Right lobe of liver (tissue), 6 donors: Measurements from ENCODE around the gene WDFY4. TPM values are rescaled to one million over a fixed set of nuclear protein-coding genes. Genes with fewer than 3 reads are reported as not detected.

Experiments
- ATAC-seq, 4 donors: fragments of 200-7000 bp; cut with Tn5 transposase; one replicate each; pipeline ENCODE4 v1.9.1; 2020; ENCODE audit warnings: mild to moderate bottlenecking in 4 of 4, moderate library complexity in 4 of 4
- DNase-seq, 3 donors: peaks; one replicate each; pipeline ENCODE4 v3.0.0-alpha.2; 2020
- H3K27ac ChIP-seq, 3 donors: fragments of 200-600 bp; one replicate each; pipeline ENCODE4 v1.8.0; 2022
- H3K27me3 ChIP-seq, 2 donors: fragments of 200-600 bp; one replicate each; pipeline ENCODE4 v1.8.0; 2022
- H3K36me3 ChIP-seq, 4 donors: fragments of 200-600 bp; sonication (generic) in 1 of 4; one replicate each; pipeline versions ENCODE4 v1.5.1 to v1.8.0; 2017 to 2022; ENCODE audit warnings: control low read depth in 1 of 4
- H3K4me1 ChIP-seq, 4 donors: fragments of 200-600 bp; sonication (generic) in 1 of 4; one replicate each; pipeline versions ENCODE4 v1.5.1 to v1.8.0; 2017 to 2022; ENCODE audit warnings: control low read depth in 1 of 4
- H3K4me3 ChIP-seq, 3 donors: fragments of 200-600 bp; one replicate each; pipeline ENCODE4 v1.8.0; 2022
- H3K9me3 ChIP-seq, 4 donors: fragments of 200-600 bp; sonication (generic) in 1 of 4; one replicate each; pipeline versions ENCODE4 v1.5.1 to v1.8.0; 2017 to 2022; ENCODE audit warnings: control low read depth in 1 of 4
- CTCF ChIP-seq, 4 donors: fragments of 200-600 bp in 3 of 4; fragments of 450-650 bp in 1 of 4; IDR thresholded peaks; one replicate each; pipeline versions ENCODE4 v1.5.1 to v1.8.0; 2016 to 2022; ENCODE audit warnings: antibody characterized with exemption in 4 of 4, mild to moderate bottlenecking in 2 of 4
- POLR2A ChIP-seq: fragments of 450-650 bp; IDR thresholded peaks from one replicate; pipeline ENCODE4 v1.6.1; 2017; ENCODE audit warnings: antibody characterized with exemption, mild to moderate bottlenecking
- WGBS: methylation state at CpG from one replicate; pipeline ENCODE4 v1.1.6; 2018; ENCODE audit warnings: low coverage, low lambda C conversion rate; ENCODE audit not compliant: insufficient coverage; ENCODE audit errors: missing lambda C conversion rate; 5-methylcytosine and 5-hydroxymethylcytosine counted together
- intact Hi-C, 2 donors: fragments of 100-400 bp; cut with DNase I; formaldehyde crosslinking; loops; one replicate each; pipeline versions ENCODE4 v1.11.2 to v1.14.1; 2022
- total RNA-seq, 6 experiments: library from RNA; depleted of rRNA in 2 of 6; stranded (reverse); fragments of >200 nt in 2 of 6; fragmentation: NEBNext Ultra II Directional in 3 of 6; extraction: Animal tissue kit (Norgen Biotek cat#: 25700) in 3 of 6; gene quantifications; one replicate each; pipeline versions ENCODE4 v1.1.0 to v1.2.4, GENCODE V29; 2016 to 2023
- donor health status: DM: no; HTN: yes; CAD: no.
- donor health status: DM: no; HTN: no; CAD: no.
- donor health status: DM: no; HTN: no; CAD: no.
- donor health status: DM: no; HTN: yes; CAD: no.
- donor health status: DM: no; HTN: yes; CAD: no.

WDFY4 gene
- total RNA-seq, 6 experiments from 2014 or later = 1.4 to 4.1 (median 1.9) TPM

GRCh38 chr10:48944171-48944570, 259.5 kb downstream of the WDFY4 start:
- WGBS = 67% methylated on average over 2 of the region's 3 CpGs
- intact Hi-C loops = no loop called here

GRCh38 chr10:48945441-48946130, 260.9 kb downstream of the WDFY4 start:
- Histone ChIP-seq H3K27ac (no peak overlapping the region), H3K4me3 (no peak overlapping the region), H3K27me3 (no peaks in the 10 kb centered on the region), H3K9me3 (no peaks in the 10 kb centered on the region), H3K36me3 (peaks cover 0 to 2% (median 0%) of the 10 kb centered on the region in 4 donors), H3K4me1 (no peaks in the 10 kb centered on the region)
- no peak for TF ChIP-seq POLR2A
- no peak for TF ChIP-seq CTCF (IDR thresholded peaks at IDR 0.05)
- no peak for DNase-seq
- ATAC-seq = no peak
- intact Hi-C loops = no loop called here
- 81% methylated on average over 6 of the region's 6 CpGs for WGBS

More at GRCh38 chr10:48944171-48944570, 259.5 kb downstream of the WDFY4 start:
- Histone ChIP-seq H3K27ac (no peak overlapping the region), H3K27me3 (no peaks in the 10 kb centered on the region), H3K4me1 (no peaks in the 10 kb centered on the region), H3K9me3 (no peaks in the 10 kb centered on the region), H3K4me3 (no peak overlapping the region), H3K36me3 (no peaks in the 10 kb centered on the region)
- ATAC-seq (no peak), DNase-seq (no peak)
- TF ChIP-seq CTCF (IDR thresholded peaks at IDR 0.05) (no peak), POLR2A (no peak)

- Histone ChIP-seq H3K9me3 (no peaks in the 10 kb centered on the region), H3K27ac (no peak overlapping the region), H3K4me3 (no peak overlapping the region), H3K36me3 (peaks cover 0 to 2% (median 0%) of the 10 kb centered on the region in 4 donors), H3K4me1 (no peaks in the 10 kb centered on the region), H3K27me3 (no peaks in the 10 kb centered on the region)
- no peak for ATAC-seq
- no peak for TF ChIP-seq POLR2A
- TF ChIP-seq CTCF (IDR thresholded peaks at IDR 0.05) = no peak
- intact Hi-C loops = no loop called here
- 71% methylated on average over 5 of the region's 5 CpGs for WGBS
- DNase-seq = no peak
Observed at GRCh38 chr10:48946332-48946731, 261.7 kb downstream of the WDFY4 start.

GRCh38 chr10:48946891-48947500, 262.3 kb downstream of the WDFY4 start:
- intact Hi-C loops = no loop called here
- no peak for ATAC-seq
- H3K9me3 ChIP-seq = no peaks in the 10 kb centered on the region
- H3K27ac ChIP-seq = no peak overlapping the region
- TF ChIP-seq POLR2A = no peak
- no peaks in the 10 kb centered on the region for H3K27me3 ChIP-seq
- DNase-seq = no peak
- 86% methylated on average over 12 of the region's 12 CpGs for WGBS
- H3K4me1 ChIP-seq = no peaks in the 10 kb centered on the region
- H3K4me3 ChIP-seq = no peak overlapping the region
- H3K36me3 ChIP-seq = peaks cover 0 to 2% (median 0%) of the 10 kb centered on the region in 4 donors
